GM18951 (cell line): Measurements from ENCODE around the gene GRK6.

Experiments used
- POLR2A ChIP-seq: IDR thresholded peaks from 4 replicates; pipeline ENCODE4 v1.6.1; 2011; ENCODE audit warnings: mild to moderate bottlenecking; ENCODE audit not compliant: insufficient read length, insufficient read depth; ENCODE audit errors: extremely low read depth
- in situ Hi-C: fragments of 300-500 bp; cut with MboI; formaldehyde crosslinking; loops from one replicate; pipeline ENCODE4 v1.12.0; 2022; ENCODE audit warnings: low sequenced_read_pairs, mixed read lengths, inconsistent platforms; ENCODE audit not compliant: unreplicated experiment

GRK6 gene

GRCh38 chr5:177423671-177424070, 2.8 kb upstream of the GRK6 start:
- TF ChIP-seq POLR2A, result no peak
- in situ Hi-C loops, result no loop called here

- in situ Hi-C loops, result no loop called here
- no peak for TF ChIP-seq POLR2A
These were observed 1.2 kb upstream of the GRK6 start for GRCh38 chr5:177425196-177425800.

DNA sequence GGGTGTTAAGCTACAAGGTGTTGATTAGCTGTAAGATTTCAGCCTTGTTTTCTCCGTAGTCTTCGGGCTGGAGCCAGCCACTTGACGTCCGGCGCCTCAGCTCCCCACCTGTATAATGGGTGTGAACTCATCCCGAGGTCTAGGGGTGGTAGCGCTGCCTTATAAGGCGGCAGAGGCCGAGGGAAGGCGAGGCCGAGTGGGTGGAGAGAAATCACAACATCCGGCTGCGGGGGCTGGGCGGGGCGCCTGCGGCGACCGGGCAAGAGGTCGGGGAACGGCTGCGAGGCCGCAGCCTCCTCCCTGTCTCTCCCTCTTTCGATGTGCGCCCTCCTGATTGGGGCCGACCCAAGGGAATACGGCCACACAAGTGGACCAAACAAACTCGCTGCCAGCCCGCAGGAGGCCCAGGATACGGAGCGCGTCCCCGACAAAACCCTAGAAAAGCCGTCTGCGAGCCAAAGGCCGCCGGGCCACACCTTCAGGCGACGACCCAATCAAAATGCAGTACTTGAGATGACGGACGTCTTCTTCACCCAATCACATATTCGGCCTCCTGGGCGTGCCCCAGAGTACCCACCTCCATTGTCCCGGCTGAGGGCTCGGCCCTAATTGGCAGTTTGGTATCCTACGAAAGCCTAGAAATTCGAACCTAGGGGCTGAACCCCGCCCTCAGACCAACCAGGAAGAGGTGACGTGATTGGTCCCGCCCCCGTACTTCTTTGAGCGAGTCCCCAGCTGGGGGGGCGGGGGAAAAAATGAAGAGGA, 493 bp upstream of the GRK6 start:
- peak; percentile 83 for TF ChIP-seq POLR2A
- in situ Hi-C loops, result no loop called here

DNA sequence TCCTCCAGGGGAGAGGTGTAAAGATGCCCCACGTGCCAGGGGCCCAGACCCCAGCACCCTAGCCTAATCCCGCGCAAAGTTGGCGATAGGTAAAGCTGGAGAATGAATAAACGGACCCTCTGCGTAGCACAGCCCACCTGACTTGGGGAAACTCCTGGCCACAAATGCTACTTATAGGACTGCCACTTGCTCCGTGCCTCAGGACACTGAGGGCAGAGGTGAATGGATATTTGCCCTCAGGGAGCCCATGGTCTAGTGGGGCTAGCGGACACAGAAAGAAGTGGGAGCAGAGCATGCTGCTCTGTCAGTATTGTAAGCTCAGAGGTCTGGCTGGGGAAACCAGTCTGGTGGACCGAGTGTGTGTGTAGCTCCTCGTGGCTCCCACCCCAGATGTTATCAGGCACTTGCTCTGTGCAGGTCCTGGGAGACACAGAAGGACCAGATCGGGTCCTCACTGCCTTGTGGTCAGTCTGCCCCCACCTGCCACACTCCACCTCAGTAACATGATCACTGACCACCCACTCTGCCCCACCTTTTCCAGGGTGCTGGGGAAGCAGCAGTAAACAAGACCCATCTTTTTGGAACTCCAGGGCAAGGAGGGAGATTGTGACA, 841 bp downstream of the GRK6 start:
- no peak for TF ChIP-seq POLR2A
- in situ Hi-C loops, result no loop called here

- in situ Hi-C loops, result no loop called here
- no peak for TF ChIP-seq POLR2A
These were observed 1.6 kb downstream of the GRK6 start for GRCh38 chr5:177427919-177428573.

GRCh38 chr5:177428574-177429217, 2.2 kb downstream of the GRK6 start:
- in situ Hi-C loops, result no loop called here
- no peak for TF ChIP-seq POLR2A

DNA sequence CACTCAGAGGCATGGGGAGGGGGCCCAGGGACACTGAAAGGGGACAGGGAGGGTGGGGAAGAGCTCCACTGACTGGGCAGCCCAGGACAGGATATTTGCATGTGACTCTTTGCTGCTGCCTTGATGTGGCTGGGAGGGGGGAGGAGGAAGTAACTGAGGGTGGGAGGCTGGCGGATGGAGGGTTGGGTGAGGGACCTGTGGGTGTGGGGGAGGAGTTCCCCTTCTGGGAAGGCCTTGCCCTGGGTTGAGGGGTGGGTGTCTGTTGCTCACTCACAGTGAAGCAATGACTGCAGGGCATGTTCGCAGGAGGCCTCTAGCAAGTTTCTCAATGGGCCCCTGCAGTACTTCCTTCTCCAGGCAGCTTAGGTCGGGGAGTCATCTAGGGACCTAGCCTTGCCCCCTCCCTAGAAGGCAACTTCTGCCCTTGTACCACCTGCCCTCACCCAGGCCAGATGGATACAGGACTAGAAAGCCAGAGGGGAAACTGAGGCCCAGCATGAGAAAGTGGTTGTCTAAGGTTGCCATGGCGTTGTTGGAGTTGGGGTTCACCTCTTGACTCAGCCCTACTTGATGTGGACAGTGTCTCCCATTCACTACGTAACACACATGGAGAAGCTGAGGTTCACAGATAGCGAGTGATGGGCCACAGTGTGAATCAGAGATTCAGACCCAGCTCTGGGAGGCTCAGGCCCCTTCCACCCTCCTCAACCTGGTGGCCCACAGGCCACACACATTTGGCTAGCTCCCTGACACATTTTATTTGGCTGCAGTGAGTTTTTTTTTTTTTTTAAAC, 3.0 kb downstream of the GRK6 start:
- TF ChIP-seq POLR2A, result peak; percentile 18
- in situ Hi-C loops, result no loop called here

DNA sequence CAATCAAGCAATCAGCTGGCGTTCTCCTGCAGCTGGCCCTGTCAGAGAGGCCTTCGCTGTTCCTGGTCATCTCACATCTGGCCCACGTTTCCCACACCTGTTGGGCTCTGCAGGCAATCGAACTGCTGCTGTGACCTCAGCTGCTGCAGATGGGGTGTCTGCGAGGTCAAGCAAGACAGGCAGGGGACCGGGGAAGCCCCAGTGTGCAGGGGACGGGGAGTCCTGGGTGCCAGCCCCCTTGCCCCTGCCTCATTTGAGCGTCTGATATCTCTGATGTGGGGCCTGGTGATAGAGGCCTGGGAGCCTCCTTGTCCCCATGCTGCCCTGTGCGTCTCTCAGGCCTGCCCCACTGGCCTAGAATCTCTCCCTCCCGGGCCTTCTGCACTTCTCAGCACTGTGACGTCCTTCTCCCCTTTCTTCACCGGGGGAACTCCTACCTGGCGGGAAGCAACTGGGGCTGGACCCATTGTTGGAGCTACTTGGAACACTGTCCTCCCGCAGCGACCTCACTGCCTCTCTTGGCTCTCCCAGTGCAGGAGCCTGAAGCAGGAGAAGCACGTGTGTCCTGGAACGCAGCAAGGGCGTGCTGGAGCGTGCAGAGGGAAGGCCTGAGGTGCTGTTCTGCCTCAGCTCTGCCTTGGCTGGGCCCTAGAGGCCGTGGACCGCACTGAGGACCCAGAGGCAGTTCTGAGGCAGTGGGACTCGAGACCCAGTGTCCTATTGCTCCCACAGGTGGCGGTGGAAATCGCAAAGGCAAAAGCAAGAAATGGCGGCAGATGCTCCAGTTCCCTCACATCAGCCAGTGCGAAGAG, 3.9 kb downstream of the GRK6 start:
- peak; percentile 13 for TF ChIP-seq POLR2A
- in situ Hi-C loops, result no loop called here

GRCh38 chr5:177430972-177431316, 4.5 kb downstream of the GRK6 start:
- TF ChIP-seq POLR2A, result no peak

DNA sequence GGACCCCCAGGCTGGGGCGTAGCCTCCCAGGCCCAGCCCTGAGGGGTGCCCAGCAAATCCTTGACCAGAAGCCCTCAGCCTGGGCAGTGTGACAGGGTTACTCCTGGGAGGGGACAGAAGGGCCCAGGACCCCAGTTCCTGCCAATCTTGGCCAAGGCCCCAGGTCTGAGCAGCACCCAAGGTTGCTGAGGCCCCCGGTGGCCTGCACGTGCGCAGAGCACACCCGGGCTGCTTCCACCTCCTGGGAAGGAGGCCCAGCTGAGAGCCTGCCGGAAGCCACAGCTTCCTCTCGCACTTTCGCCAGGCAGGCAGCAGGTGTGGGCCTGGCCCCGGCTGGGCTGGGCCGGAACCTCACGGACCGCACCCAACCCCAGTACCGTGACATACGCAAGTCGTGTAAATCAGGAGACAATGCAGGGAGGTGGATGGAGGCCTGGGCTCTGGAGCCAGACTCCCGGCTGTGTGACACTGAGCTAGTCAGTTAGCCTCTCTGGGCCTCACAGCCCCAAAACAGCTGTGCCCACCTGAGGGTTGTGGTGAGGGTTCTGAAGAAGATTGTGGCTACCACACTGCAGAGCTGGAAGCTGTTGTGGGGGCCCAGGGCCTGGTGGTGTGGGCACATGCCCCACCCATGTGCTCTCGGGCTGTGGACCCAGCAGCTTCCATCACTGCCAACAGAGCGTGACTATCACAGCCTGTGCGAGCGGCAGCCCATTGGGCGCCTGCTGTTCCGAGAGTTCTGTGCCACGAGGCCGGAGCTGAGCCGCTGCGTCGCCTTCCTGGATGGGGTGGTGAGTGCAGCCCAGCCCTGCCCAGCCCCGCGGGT, 5.1 kb downstream of the GRK6 start:
- peak; percentile 39 for TF ChIP-seq POLR2A
- in situ Hi-C loops, result no loop called here

More at GRCh38 chr5:177430972-177431316, 4.5 kb downstream of the GRK6 start:
- in situ Hi-C loops, result no loop called here

DNA sequence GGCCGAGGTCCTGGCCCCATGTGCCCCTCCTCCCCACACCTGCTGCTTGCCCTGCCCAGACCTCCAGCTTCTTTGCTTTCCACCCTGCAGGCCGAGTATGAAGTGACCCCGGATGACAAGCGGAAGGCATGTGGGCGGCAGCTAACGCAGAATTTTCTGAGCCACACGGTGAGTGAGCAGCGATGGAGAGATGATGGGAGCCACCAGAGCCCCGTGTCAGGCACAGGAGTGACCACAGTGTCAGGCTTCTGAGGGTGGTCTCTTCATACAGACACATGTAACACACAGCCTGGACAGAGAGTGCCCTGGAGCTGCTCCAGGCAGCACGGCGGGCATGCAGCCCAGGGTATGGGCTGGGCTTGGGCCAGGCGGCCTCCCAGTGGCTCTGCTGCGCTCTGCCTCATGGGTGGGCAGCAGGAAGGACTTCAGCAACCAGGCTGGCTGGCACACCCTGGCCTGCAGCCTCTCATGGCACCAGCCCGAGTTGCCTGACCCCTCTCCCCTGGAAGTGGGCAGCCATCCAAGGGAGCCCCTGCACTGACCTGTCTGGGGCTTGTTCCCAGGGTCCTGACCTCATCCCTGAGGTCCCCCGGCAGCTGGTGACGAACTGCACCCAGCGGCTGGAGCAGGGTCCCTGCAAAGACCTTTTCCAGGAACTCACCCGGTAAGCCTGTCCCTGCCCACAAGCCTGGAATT, 5.8 kb downstream of the GRK6 start:
- in situ Hi-C loops, result no loop called here
- TF ChIP-seq POLR2A, result no peak
